Neuronal stem cell (in vitro differentiated cells): ENCODE measurements around the gene CACNB1.

Experiments
- DNase-seq: peaks from one replicate; pipeline ENCODE4 v3.0.0-alpha.2; 2013; ENCODE audit warnings: low spot score
- H2AFZ ChIP-seq: one replicate; pipeline ENCODE4 v1.6.1; 2013; ENCODE audit warnings: mild to moderate bottlenecking, low read length, inconsistent platforms
- H2AK5ac ChIP-seq: 2 replicates; pipeline ENCODE4 v1.6.1; 2013; ENCODE audit warnings: low read depth, mild to moderate bottlenecking, inconsistent platforms, low read length, moderate library complexity, mixed read lengths
- H2BK120ac ChIP-seq: 2 replicates; pipeline ENCODE4 v1.6.1; 2013; ENCODE audit warnings: low read depth, mild to moderate bottlenecking, inconsistent platforms, low read length, moderate library complexity, mixed read lengths
- H2BK12ac ChIP-seq: one replicate; pipeline ENCODE4 v1.6.1; 2013; ENCODE audit warnings: low read length, inconsistent platforms
- H2BK15ac ChIP-seq: 2 replicates; pipeline ENCODE4 v1.6.1; 2013; ENCODE audit warnings: mild to moderate bottlenecking, low read length, inconsistent platforms, mixed read lengths
- H2BK5ac ChIP-seq: one replicate; pipeline ENCODE4 v1.6.1; 2013; ENCODE audit warnings: inconsistent platforms, mild to moderate bottlenecking, low read length, moderate library complexity
- H3K14ac ChIP-seq: one replicate; pipeline ENCODE4 v1.6.1; 2013; ENCODE audit warnings: low read length, inconsistent platforms
- H3K18ac ChIP-seq: 2 replicates; pipeline ENCODE4 v1.6.1; 2013; ENCODE audit warnings: low read length, inconsistent platforms
- H3K23ac ChIP-seq: 2 replicates; pipeline ENCODE4 v1.6.1; 2013; ENCODE audit warnings: low read depth, mild to moderate bottlenecking, mixed read lengths, low read length, inconsistent platforms; ENCODE audit not compliant: poor library complexity
- H3K27ac ChIP-seq: replicated peaks from 3 replicates; pipeline ENCODE4 v1.5.1; 2013; ENCODE audit warnings: low read length, inconsistent platforms
- H3K27me3 ChIP-seq, 3 experiments: 2 replicates each; pipeline ENCODE4 v1.6.1; 2013; ENCODE audit warnings: low read length in 3 of 3, mild to moderate bottlenecking in 2 of 3, inconsistent platforms in 1 of 3, low read depth in 1 of 3, mixed read lengths in 1 of 3, moderate library complexity in 1 of 3; ENCODE audit not compliant: control insufficient read depth in 3 of 3, insufficient read depth in 3 of 3
- H3K36me3 ChIP-seq, 2 donors: replicated peaks in 1 of 2; 2 replicates each; pipeline ENCODE4 v1.6.1; 2013; ENCODE audit warnings: low read length in 2 of 2; ENCODE audit not compliant: control insufficient read depth in 2 of 2, insufficient read depth in 2 of 2
- H3K4ac ChIP-seq: 2 replicates; pipeline ENCODE4 v1.6.1; 2013; ENCODE audit warnings: inconsistent platforms, mild to moderate bottlenecking, low read length, moderate library complexity
- H3K4me1 ChIP-seq, 2 donors: 1 replicate in 1 of 2; 2 replicates in 1 of 2; pipeline ENCODE4 v1.6.1; 2013; ENCODE audit warnings: low read length in 2 of 2, low read depth in 1 of 2; ENCODE audit not compliant: control insufficient read depth in 2 of 2, insufficient read depth in 1 of 2
- H3K4me2 ChIP-seq: one replicate; pipeline ENCODE4 v1.6.1; 2013; ENCODE audit warnings: mild to moderate bottlenecking, low read length, inconsistent platforms; ENCODE audit not compliant: insufficient read depth, poor library complexity, severe bottlenecking
- H3K4me3 ChIP-seq, 2 donors: 2 replicates each; pipeline ENCODE4 v1.5.1; 2013; ENCODE audit warnings: low read length in 2 of 2, mild to moderate bottlenecking in 2 of 2, inconsistent platforms in 1 of 2, moderate library complexity in 1 of 2
- H3K79me1 ChIP-seq: one replicate; pipeline ENCODE4 v1.6.1; 2013; ENCODE audit warnings: low read depth, mild to moderate bottlenecking, inconsistent platforms, low read length, moderate library complexity
- H3K9ac ChIP-seq: one replicate; pipeline ENCODE4 v1.6.1; 2013; ENCODE audit warnings: mild to moderate bottlenecking, low read depth, low read length, inconsistent platforms; ENCODE audit not compliant: poor library complexity
- H3K9me3 ChIP-seq, 2 donors: replicated peaks in 1 of 2; 2 replicates each; pipeline versions ENCODE3 to v1.6.1; 2013; ENCODE audit warnings: low read length in 2 of 2, mild to moderate bottlenecking in 2 of 2, inconsistent platforms in 1 of 2, low read depth in 1 of 2, mixed read lengths in 1 of 2, moderate library complexity in 1 of 2; ENCODE audit not compliant: control insufficient read depth in 2 of 2, insufficient read depth in 1 of 2
- H4K8ac ChIP-seq: one replicate; pipeline ENCODE4 v1.6.1; 2013; ENCODE audit warnings: low read depth, mild to moderate bottlenecking, inconsistent platforms, low read length, moderate library complexity
- H4K91ac ChIP-seq: one replicate; pipeline ENCODE4 v1.6.1; 2013; ENCODE audit warnings: low read length, low read depth, mild to moderate bottlenecking, inconsistent platforms; ENCODE audit not compliant: poor library complexity
- WGBS, 2 donors: extraction: QIAGEN DNeasy Blood & Tissue Kit; methylation state at CpG; one replicate each; pipeline ENCODE4 v1.1.7; 2013; ENCODE audit warnings: missing lambda C conversion rate in 2 of 2, mixed read lengths in 1 of 2; ENCODE audit not compliant: insufficient read length in 2 of 2, insufficient replicate concordance in 1 of 2; ENCODE audit errors: extremely low coverage in 2 of 2; 5-methylcytosine and 5-hydroxymethylcytosine counted together

The CACNB1 gene

DNA sequence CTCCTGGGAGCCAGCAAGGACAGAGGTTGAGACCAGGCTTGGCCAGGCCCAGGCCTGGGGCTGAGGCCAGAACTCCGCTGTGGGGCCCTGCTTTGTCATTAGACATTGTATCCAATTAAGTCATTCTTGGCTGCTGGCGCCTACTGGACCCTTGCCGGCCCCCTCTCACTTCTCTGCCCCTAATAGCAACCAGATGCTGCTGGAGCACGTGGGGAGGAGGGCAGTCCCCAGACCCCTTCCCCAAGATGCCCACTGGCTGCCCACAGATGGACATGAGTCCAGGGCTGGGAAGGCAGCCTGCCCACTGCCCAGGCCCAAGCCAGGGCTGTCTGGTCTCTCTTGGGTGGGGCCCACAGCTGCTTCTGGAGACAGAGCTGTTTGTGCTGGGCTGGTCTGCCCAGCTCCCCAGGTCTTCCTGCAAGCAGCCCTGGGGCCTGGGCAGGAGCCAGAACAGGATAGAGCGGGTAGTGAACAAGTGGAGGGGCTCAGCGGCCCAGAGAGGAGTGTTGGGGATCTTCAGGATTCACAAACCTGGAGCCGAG, 53.8 kb downstream of the CACNB1 start:
- no peak overlapping the region for H3K4ac ChIP-seq
- peaks cover 0 to 8% (median 0%) of the 10 kb centered on the region in 3 experiments for H3K27me3 ChIP-seq
- H2BK12ac ChIP-seq = no peak overlapping the region
- H3K36me3 ChIP-seq = no peaks in the 10 kb centered on the region
- WGBS, 2 donors = no CpG with 5 or more reads among the region's 7 CpGs
- no peak overlapping the region for H3K27ac ChIP-seq
- peak overlapping the region; percentile 24 for H2AFZ ChIP-seq
- no peak overlapping the region for H2BK120ac ChIP-seq
- no peak overlapping the region for H2AK5ac ChIP-seq
- no peak overlapping the region for H3K18ac ChIP-seq
- DNase-seq = no peak
- no peak overlapping the region for H3K9ac ChIP-seq
- H3K14ac ChIP-seq = no peak overlapping the region
- no peak overlapping the region for H4K91ac ChIP-seq
- no peak overlapping the region for H2BK15ac ChIP-seq
- H3K4me3 ChIP-seq = no peak overlapping the region
- no peak overlapping the region for H3K4me2 ChIP-seq
- no peak overlapping the region for H4K8ac ChIP-seq
- peak overlapping the region; percentile 84 for H2BK5ac ChIP-seq
- H3K4me1 ChIP-seq = peaks cover 0 to 2% of the 10 kb centered on the region in 2 donors
- H3K23ac ChIP-seq = peak overlapping the region; percentile 18
- H3K9me3 ChIP-seq = peaks cover 0 to 3% of the 10 kb centered on the region in 2 donors
- no peaks in the 10 kb centered on the region for H3K79me1 ChIP-seq

DNA sequence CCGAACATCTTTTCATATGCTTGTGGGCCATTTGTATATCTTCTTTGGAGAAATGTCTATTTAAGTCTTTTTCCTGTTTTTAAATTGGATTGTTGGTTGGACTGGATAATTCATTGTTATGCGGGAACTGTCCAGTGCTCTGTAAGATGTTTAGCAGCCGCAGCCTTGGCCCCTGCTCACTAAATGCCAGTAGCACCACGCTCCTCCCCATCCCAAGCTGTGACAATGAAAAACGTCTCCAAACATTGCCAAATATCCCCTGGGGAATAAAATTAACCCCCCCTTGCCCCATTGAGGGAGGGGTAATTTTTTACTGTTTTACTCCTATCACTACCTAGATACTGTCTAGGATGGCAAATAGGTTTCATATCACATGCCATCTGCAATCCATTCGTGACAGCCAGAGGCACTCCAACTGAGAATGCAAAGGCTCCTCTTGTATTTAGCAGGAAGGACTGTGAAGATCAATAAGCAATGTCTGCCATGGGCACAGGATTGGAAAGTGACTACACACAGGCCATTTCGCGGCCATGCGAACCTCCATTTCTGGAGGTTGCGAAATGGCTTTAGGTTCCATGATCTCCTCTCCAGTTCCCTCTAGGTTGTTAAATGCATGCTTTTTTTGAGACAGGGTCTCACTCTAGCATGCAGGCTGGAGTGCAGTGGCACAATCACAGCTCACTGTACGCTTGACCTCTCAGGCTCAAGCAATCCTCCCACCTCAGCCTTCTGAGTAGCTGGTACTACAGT, 55.4 kb downstream of the CACNB1 start:
- Histone ChIP-seq H4K8ac (no peak overlapping the region), H3K14ac (no peak overlapping the region), H4K91ac (no peak overlapping the region), H2AFZ (no peak overlapping the region), H3K27ac (no peak overlapping the region), H2AK5ac (no peak overlapping the region), H3K4me2 (no peak overlapping the region), H2BK5ac (no peak overlapping the region), H3K79me1 (no peaks in the 10 kb centered on the region), H3K4me3 (no peak overlapping the region), H3K27me3 (peaks cover 0 to 7% (median 0%) of the 10 kb centered on the region in 3 experiments), H2BK120ac (no peak overlapping the region), H3K4ac (no peak overlapping the region), H3K36me3 (no peaks in the 10 kb centered on the region), H3K9me3 (peaks cover 0 to 3% of the 10 kb centered on the region in 2 donors), H2BK12ac (no peak overlapping the region), H2BK15ac (no peak overlapping the region), H3K4me1 (peaks cover 0 to 2% of the 10 kb centered on the region in 2 donors), H3K9ac (no peak overlapping the region), H3K18ac (no peak overlapping the region), H3K23ac (no peak overlapping the region)
- no peak for DNase-seq
- WGBS, 2 donors = no CpG with 5 or more reads among the region's 11 CpGs

DNA sequence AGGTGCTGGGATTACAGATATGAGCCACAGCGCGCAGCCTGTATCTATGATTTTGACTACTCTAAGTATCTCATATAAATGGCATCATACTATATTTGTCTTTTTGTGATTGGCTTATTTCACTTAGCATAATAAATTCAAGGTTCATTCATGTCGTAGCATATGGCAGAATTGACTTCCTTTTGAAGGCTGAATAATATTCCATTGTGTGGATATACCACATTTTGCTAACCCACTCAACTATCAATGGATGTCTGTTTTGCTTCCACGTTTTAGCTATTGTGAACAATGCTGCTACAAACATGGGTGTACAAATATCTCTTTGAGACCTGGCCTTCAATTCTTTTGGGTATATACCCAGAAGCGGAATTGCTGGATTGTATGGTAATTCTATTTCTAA, 56.2 kb downstream of the CACNB1 start:
- Histone ChIP-seq H2BK5ac (no peak overlapping the region), H3K23ac (no peak overlapping the region), H3K9me3 (peaks cover 0 to 3% of the 10 kb centered on the region in 2 donors), H3K9ac (no peak overlapping the region), H3K4me3 (no peak overlapping the region), H4K91ac (no peak overlapping the region), H3K27ac (no peak overlapping the region), H3K27me3 (peaks cover 0 to 7% (median 0%) of the 10 kb centered on the region in 3 experiments), H3K4me2 (no peak overlapping the region), H2BK12ac (no peak overlapping the region), H4K8ac (no peak overlapping the region), H2AFZ (no peak overlapping the region), H3K14ac (no peak overlapping the region), H2BK120ac (no peak overlapping the region), H2AK5ac (no peak overlapping the region), H3K4ac (no peak overlapping the region), H3K36me3 (no peaks in the 10 kb centered on the region), H3K4me1 (peaks cover 0 to 2% of the 10 kb centered on the region in 2 donors), H3K79me1 (no peaks in the 10 kb centered on the region), H3K18ac (no peak overlapping the region), H2BK15ac (no peak overlapping the region)
- DNase-seq = no peak
- WGBS, 2 donors = no CpG with 5 or more reads among the region's 5 CpGs

DNA sequence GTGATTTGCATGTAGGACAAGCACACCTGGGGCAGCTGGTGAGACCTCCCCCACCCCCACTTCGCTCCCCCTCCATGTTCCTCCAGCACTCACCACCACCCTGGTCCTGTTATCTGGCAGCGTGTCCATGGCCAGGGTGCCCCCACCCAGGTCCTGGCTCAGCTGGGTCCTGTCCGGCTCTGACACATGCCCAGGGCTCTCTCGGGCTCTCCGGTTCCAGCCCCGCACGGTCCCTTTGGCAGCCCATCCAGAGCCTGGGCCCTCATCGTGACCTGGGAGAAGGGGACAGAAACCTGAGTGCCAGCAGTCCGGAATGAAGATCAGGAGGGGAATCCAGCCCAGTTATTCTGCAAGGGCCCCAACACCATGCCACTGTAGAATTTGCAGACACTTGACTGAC, 57.9 kb downstream of the CACNB1 start:
- H3K79me1 ChIP-seq = no peaks in the 10 kb centered on the region
- no peak overlapping the region for H2BK12ac ChIP-seq
- peaks cover 0 to 10% (median 0%) of the 10 kb centered on the region in 3 experiments for H3K27me3 ChIP-seq

More for the DNA sequence above, 57.9 kb downstream of the CACNB1 start:
- peaks cover 0 to 3% of the 10 kb centered on the region in 2 donors for H3K9me3 ChIP-seq
- no CpG with 5 or more reads among the region's 9 CpGs for WGBS, 2 donors
- H3K14ac ChIP-seq = no peak overlapping the region
- H3K18ac ChIP-seq = no peak overlapping the region
- H3K9ac ChIP-seq = no peak overlapping the region
- no peak overlapping the region for H3K4me3 ChIP-seq
- no peak overlapping the region for H2BK5ac ChIP-seq
- no peak for DNase-seq
- no peak overlapping the region for H2BK120ac ChIP-seq
- H2AK5ac ChIP-seq = no peak overlapping the region
- no peak overlapping the region for H3K23ac ChIP-seq
- no peak overlapping the region for H3K4me2 ChIP-seq
- no peak overlapping the region for H2AFZ ChIP-seq
- H4K8ac ChIP-seq = no peak overlapping the region
- peaks cover 0 to 2% of the 10 kb centered on the region in 2 donors for H3K4me1 ChIP-seq
- H2BK15ac ChIP-seq = no peak overlapping the region
- no peaks in the 10 kb centered on the region for H3K36me3 ChIP-seq
- H4K91ac ChIP-seq = no peak overlapping the region
- no peak overlapping the region for H3K27ac ChIP-seq
- H3K4ac ChIP-seq = no peak overlapping the region
